ENCODE measurements around the gene BCAN.
A peak's percentile ranks its signal among the peaks of the same experiment; 100 is the strongest.

DNA sequence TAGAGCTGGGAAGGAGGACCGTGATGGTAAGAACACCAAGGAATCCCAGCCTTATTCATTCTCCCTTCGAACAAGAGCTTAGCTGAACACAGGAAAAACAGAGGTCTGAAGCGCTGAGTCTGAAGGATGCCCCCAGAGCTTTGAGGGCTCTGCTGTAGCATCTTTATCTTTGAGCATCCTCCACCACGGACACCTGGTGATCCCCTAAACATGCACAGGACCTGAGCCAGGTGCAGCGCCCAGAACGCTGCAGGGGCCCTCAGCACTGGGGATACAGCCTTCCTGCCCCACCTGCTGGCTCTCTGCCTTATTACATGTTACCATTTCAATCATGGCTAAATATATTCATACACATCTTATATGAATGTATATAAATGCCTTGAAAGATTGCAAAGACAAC is 32.9 kb upstream of the BCAN start:
- TF ChIP-seq, protein P1, sequence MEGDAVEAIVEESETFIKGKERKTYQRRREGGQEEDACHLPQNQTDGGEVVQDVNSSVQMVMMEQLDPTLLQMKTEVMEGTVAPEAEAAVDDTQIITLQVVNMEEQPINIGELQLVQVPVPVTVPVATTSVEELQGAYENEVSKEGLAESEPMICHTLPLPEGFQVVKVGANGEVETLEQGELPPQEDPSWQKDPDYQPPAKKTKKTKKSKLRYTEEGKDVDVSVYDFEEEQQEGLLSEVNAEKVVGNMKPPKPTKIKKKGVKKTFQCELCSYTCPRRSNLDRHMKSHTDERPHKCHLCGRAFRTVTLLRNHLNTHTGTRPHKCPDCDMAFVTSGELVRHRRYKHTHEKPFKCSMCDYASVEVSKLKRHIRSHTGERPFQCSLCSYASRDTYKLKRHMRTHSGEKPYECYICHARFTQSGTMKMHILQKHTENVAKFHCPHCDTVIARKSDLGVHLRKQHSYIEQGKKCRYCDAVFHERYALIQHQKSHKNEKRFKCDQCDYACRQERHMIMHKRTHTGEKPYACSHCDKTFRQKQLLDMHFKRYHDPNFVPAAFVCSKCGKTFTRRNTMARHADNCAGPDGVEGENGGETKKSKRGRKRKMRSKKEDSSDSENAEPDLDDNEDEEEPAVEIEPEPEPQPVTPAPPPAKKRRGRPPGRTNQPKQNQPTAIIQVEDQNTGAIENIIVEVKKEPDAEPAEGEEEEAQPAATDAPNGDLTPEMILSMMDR (conservative IDR thresholded peaks at IDR 0.05; ENCODE audit: low read depth in 2 of 2) = peak; percentile 70 to 78
- TF ChIP-seq POLR2AphosphoS5 (IDR thresholded peaks at IDR 0.05; ENCODE audit: low read depth) = no peak
- TF ChIP-seq EZH2phosphoT487 (IDR thresholded peaks at IDR 0.05; ENCODE audit: unreplicated experiment) = no peak
- TF ChIP-seq, protein P2, sequence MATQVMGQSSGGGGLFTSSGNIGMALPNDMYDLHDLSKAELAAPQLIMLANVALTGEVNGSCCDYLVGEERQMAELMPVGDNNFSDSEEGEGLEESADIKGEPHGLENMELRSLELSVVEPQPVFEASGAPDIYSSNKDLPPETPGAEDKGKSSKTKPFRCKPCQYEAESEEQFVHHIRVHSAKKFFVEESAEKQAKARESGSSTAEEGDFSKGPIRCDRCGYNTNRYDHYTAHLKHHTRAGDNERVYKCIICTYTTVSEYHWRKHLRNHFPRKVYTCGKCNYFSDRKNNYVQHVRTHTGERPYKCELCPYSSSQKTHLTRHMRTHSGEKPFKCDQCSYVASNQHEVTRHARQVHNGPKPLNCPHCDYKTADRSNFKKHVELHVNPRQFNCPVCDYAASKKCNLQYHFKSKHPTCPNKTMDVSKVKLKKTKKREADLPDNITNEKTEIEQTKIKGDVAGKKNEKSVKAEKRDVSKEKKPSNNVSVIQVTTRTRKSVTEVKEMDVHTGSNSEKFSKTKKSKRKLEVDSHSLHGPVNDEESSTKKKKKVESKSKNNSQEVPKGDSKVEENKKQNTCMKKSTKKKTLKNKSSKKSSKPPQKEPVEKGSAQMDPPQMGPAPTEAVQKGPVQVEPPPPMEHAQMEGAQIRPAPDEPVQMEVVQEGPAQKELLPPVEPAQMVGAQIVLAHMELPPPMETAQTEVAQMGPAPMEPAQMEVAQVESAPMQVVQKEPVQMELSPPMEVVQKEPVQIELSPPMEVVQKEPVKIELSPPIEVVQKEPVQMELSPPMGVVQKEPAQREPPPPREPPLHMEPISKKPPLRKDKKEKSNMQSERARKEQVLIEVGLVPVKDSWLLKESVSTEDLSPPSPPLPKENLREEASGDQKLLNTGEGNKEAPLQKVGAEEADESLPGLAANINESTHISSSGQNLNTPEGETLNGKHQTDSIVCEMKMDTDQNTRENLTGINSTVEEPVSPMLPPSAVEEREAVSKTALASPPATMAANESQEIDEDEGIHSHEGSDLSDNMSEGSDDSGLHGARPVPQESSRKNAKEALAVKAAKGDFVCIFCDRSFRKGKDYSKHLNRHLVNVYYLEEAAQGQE (IDR thresholded peaks at IDR 0.05; ENCODE audit: unreplicated experiment) = no peak
- TF ChIP-seq ZNF331 (CRISPR knock-in tag; IDR thresholded peaks at IDR 0.05; ENCODE audit: low read depth) = no peak
- TF ChIP-seq EZH2 (IDR thresholded peaks at IDR 0.05; ENCODE audit: low read depth, unreplicated experiment) = no peak
- TF ChIP-seq, protein P3, sequence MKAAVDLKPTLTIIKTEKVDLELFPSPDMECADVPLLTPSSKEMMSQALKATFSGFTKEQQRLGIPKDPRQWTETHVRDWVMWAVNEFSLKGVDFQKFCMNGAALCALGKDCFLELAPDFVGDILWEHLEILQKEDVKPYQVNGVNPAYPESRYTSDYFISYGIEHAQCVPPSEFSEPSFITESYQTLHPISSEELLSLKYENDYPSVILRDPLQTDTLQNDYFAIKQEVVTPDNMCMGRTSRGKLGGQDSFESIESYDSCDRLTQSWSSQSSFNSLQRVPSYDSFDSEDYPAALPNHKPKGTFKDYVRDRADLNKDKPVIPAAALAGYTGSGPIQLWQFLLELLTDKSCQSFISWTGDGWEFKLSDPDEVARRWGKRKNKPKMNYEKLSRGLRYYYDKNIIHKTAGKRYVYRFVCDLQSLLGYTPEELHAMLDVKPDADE (IDR thresholded peaks at IDR 0.05) = no peak

All from GM23338 (cell line).